Medulla oblongata (tissue), 1 donor: ENCODE measurements around the gene C1orf146.
"Not testable (repeated sequence)": the region's sequence is repeated elsewhere in the genome, so short reads cannot be mapped to it uniquely, and the experiment has no call there.

Source experiments
- DNase-seq: peaks from one replicate; pipeline ENCODE4 v3.0.0-alpha.2; 2015; ENCODE audit errors: extremely low spot score

C1orf146 gene

GRCh38 chr1:92274939-92275338 lies 57.2 kb downstream of the C1orf146 start:
- no peak for DNase-seq

DNA sequence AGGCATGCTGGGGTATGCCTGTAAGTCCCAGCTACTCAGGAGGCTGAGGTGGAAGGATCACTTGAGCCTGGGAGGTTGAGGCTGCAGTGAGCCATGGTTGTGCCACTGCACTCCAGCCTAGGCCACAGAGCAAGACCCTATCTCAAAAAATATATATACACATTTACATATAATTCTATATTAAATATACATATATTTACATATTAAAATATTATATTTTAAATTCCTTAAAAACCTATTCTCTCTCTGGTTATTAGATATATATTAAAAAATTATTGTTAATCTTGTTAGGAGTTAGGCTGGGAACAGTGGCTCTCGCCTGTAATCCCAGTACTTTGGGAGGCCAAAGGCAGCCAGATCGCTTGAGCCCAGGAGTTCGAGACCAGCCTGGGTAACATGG lies 58.4 kb downstream of the C1orf146 start:
- no peak for DNase-seq

- DNase-seq: no peak
These were observed 59.5 kb downstream of the C1orf146 start for GRCh38 chr1:92277105-92277723.

GRCh38 chr1:92279781-92280180 lies 62.1 kb downstream of the C1orf146 start:
- DNase-seq: not testable (repeated sequence)

DNA sequence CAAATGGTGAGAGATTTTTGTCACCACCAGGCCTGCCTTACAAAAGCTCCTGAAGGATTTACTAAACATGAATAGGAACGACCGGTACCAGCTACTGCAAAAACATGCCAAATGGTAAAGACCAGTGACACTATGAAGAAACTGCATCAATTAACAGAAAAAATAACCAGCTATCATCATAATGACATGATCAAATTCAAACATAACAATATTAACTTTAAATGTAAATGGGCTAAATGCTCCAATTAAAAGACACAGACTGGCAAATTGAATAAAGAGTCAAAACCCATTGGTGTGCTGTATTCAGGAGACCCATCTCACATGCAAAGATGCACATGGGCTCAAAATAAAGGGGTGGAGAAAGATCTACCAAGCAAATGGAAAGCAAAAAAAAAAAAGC lies 63.7 kb downstream of the C1orf146 start:
- DNase-seq: not testable (repeated sequence)

DNA sequence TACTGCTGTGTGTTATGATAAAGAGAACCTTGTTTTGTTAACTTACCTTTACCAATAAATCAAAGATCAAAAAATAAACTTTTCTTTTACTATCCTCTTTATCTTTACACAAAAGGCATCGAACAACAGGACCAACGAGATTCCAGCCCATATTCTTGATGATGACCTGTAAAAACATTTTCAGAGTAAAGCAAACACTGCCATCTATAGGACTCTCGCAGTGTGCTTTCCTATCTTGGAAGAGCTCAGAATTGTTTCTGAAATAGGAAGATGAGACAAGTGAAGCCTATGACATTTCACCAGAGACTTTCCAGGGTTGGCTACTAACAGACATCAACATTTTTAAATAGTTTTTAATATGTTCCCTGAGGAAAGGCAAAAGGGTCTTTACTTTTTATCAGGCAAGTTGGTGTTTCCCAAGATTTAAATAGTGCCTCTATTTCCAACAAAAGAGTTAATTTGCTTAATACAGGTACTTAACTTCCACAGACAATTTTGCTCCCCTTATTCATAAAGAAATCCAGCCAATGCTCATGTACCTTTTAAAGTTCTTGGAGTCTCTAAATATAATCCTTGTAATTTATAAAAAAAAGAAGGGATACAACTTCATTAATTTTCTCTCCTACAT lies 73.8 kb downstream of the C1orf146 start:
- peak; percentile 75 for DNase-seq
